ENCODE data around the gene ALG14. TPM values are rescaled to one million over a fixed set of nuclear protein-coding genes. Genes with fewer than 3 reads are reported as not detected.
"Not testable (repeated sequence)": the region's sequence is repeated elsewhere in the genome, so short reads cannot be mapped to it uniquely, and the experiment has no call there.

The ALG14 gene
- total RNA-seq, 1 donor from 2014 or later = 1.0 TPM

DNA sequence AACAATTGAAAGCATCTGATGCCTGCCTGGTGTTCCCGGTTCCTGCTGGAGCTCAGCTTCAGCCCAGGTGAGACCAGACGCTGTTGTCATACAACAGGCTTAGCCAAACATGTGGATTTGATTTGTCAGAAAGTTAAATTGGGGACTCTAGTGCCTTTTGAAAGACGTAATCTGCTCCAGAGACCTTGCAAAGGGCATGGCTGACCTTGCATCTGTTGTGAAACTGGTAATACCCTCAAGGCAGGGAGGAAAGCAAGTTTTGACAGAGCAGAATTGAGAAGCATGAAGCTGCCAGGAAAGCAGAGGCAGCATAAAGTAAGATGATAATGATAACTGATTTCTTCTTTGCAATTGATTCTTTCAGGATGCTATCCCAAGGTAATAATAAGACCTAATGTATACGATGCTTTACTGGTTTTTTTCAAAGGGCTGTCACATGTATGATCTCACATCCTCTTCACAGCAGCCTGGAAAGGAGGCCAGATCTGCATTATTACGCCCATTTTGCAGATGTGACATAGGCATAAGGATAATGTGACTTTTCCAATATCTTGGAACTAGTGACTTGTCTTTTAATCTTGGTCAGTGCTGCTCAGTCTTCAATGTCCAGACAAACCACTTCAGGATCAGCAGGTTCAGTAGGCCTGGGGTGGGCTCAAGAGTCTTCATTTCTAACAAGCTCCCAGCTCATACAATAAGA, 121.1 kb downstream of the ALG14 start:
- no peak for DNase-seq

DNA sequence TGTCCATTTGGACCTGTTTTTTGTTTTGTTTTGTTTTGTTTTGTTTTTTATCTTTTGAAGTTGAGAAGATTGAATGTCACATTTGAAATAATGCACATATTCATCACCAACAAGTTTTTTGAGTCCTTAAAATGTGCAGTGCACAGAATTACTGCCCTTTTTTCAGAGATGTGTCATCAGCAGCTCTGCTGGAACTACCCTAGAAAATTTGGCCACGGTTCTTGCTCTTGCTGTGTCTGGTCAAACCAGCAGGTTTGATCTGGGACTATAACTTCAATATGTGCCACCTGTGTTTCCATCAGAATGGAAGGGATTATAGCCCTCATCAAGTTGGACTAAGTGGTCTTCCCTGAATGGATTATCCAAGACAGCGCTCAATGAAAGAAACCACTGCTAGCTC, 121.7 kb downstream of the ALG14 start:
- no peak for DNase-seq

DNA sequence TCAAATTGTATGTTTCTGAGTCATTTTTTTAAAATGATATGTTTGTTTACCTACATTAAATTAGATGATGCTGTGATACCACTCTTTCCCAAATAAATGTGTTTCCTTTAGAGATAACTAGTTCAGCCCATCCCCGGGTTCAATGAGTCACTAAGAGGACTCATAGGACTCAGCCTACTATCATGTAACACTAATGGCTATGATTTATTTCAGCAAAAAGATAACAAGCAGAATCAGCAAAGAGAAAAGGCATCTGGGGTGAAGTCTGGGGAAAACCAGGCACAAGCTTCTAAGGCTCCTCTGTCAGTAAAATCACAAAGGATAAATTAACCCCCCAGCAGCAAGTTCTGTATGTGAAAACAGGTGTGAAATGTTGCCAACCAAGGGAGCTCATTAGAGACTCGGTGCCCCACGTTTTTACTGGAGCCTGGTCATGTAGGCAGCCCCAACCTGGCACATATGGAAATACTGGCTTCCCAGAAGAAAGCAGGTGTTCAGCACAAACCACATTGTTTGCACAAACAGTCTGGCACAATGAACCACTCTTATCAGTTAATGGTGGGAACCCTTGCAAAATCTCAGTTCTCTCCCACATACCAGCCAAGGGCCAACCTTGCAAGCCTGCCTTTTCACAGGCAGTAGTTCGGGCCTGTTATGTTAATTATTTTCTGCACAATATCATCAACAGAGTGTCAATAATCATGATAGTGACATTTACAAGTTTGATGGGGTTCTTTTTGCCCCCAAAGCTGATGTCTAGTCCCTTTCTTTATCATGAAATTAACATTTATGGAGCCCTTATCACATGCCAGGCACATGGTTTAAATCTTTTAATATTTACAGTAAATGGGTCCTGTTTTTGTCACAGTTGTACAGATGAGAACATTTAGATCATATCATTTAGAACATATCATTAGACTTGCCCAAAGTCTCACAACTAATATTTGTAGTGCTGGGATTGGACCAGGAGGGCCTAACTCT, 122.8 kb downstream of the ALG14 start:
- no peak for DNase-seq

DNA sequence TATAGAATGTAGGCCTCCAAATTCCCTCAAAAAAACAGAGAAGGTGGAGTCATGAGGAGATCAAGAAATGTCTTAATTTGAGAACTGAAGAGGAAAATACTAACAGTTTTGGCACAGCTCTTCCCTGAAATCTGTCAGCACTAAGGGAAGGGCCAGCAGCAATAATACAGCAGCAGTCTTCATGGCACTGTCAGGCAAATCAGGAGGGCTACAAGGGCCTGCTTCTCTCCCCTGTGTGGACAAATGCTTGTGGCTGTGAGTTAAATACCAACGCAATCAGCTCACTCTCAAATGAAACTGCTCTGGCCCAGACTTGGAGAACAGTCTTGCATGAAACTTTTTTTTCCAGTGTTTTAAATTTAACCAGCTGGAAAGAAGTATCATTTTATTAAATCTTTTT, 125.3 kb downstream of the ALG14 start:
- DNase-seq = no peak

DNA sequence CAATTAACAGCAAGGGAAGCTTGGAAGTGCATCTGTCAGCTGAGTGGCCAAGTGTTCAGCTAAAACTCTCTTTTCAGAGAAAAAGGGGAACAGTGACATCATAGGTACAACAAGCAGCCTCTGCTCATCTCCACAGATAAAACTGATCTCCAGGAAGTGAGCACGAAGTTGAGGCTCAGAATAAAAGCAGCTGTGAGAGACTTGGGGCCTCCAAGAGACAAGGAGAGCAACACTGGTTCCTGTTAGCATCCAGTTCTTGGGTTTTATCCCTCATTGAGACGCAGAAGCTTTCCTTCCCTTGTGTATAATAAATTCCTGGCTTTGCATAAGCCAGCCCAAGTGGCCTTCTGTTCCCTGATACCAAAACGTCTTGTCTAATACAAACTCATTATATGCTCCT, 125.9 kb downstream of the ALG14 start:
- DNase-seq = no peak

DNA sequence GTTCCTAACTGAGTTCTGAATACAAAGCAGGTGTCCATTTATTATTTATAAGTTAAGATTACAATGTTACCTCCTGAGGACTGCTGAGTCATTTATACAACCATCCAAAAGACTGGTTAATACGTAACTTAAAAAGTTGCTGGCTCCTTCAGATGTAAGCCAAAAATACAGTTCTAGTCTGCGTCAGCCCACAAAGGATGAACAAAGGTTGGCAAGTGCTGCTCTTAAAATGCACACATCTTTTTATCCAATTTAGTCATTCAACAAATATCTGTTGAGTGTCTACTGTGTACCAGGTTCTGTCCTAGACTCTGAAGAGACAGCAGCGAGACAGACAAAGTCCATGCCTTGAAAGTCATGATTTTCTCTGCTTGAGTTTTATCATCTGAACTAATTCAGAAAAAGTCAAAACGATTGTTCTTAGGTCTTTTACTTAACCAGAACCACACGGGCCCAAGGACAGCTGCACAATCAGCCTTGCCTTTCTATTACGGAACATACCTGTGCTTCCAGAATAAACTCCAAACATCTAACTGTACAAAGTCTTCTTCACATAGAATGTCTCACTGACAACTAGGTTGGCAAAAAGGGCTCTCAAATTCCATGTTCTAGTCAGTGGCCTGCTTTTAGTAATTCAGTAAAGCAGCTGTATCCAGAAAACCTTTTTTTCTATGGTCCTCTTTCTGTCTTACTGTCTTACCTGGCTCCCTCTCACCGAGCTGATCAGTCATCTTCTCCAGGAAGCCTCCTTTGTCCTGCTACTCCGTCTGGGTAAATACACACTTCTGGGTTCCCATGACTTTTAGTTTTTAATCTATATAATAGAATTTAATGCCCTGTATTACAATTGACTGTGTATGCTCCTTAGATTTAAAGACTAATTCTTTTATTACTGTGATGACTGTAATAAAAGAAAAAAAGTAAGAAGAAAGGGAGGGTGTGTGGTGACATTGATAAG, 130.3 kb downstream of the ALG14 start:
- no peak for DNase-seq

DNA sequence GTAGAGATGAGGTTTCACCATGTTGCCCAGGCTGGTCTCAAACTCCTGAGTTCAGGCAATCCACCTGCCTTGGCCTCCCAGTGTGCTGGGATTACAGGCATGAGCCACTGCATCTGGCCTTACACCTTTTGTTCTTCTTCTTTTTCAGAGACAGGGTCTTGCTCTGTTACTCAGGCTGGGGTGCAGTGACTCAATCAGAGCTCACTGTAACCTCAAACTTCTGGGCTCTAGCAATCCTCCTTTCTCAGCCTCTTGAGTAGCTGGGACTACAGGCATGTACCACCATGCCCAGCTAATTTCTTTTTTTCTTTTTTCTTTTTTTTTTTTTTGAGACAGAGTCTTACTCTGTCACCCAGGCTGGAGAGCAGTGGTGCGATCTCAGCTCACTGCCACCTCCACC, 131.3 kb downstream of the ALG14 start:
- not testable (repeated sequence) for DNase-seq

DNA sequence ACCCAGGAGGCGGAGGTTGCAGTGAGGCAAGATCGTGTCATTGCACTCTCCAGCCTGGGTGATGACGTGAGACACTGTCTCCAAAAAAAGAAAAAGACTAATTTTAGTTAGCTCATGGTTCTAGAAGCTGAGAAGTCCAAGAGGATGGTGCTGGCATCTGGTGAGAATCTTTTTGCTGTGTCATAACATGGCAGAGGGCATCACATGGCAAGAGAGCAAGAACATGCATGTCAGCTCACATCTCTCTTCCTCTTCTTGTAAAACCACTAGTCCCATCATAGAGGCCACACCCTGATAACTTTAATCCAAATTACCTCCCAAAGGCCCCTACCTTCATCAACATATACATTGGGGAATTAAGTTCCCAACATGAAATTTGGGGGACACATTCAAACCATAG, 132.0 kb downstream of the ALG14 start:
- no peak for DNase-seq

DNA sequence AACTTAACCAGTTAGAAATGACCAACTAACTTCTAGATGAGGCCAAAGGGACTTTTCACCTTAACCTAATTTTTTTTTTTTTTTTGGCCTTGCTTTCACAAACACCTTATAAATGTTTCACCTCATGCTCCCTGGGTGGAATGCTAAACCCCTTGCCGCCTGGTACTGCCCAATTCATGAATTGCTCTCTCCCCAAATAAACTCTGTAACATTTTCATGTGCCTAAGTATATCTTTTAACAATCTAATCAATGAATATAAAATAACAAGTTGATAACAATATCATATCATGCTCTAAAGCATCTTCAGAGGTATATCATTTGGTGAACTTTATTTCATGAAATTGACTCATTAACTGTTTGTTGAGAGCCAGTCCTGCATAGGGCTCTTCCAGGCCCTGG, 134.9 kb downstream of the ALG14 start:
- DNase-seq = no peak

DNA sequence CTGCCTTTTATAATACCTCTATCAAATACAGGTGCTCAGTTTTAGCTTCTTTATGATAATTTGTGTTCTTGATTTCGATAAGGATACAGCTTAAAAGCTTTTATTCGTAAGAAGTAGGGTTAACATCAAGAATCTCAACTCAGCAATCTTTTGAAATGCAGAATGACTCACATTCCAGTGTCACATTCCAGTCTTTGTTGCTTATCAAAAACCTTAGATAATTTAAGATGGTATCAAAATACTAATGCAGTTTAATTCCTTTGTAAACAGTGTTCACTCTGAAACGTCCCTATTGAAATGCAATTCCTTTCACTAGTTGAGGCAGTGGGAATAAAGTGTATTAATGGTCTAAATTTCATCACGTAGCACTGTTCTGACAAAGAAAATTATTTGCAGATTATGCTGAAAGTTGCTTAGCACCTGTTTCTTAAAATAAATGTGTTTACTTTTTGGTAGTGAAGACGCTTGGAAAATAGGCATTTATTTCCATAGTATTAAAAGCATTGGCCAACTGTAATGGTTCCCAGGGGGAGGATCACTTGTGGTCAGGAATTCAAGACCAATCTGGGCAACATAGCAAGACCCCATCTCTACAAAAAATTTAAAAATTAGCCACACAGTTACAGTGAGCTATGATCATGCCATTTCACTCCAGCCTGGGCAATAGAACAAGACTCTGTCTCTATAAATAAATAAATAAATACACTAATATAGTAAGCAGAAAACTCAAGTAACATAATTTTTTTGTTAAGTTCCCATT, 135.7 kb downstream of the ALG14 start:
- DNase-seq = peak; percentile 48

DNA sequence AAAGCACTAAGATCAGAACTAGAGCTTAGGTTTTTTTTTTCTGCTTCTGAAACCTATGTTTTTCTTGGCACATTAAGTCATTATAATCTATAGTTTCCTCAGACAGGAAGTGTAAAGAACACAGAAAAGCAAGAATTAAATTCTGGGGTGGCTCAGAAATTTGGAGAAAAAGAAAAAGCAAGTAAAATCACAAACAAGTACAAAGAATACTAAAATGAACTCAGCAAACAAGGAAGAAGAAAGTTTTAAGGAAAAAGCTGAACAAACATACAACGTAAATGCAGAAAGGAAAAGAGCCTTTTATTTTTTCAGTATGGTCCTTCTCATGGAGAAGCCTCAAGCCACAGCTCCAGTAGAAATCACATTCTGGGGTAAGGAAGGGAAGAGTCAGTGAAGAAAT, 137.3 kb downstream of the ALG14 start:
- peak; percentile 29 for DNase-seq

DNA sequence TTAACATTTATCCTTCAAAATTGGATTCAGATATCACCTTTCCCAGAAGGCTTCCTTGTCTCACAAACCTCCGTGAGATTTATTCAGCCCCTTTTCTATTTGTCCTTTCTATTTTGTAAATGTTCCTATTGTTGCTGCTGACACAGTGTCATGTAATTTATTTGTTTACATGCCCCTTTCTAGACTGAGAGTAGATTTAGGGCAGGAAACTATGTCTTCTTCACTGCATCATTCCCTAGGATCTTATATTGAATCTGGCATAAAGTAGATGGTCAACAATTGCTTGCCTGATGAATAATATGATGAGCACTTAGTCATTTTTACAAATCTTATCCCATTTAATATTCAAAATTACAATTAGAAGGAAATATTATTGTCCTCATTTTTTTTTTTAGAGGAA, 137.7 kb downstream of the ALG14 start:
- DNase-seq = no peak

DNA sequence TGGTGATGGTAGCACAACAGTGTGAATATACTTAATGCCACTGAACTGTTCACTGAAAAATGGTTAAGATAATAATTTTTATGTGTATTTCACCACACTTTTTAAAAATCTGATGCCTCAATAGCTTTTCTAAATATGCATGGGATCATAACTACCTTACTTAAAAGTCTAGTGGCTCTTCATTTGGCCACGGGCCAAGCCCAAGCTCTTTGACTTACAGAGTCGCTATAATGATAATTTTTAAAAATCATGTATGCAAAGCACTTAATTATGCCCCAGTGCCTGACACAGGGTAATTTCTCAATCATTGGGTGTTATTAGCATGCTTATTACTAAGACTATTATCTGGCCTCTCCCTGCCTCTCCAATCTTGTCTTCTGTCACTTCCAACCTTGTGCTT, 138.2 kb downstream of the ALG14 start:
- DNase-seq = no peak

DNA sequence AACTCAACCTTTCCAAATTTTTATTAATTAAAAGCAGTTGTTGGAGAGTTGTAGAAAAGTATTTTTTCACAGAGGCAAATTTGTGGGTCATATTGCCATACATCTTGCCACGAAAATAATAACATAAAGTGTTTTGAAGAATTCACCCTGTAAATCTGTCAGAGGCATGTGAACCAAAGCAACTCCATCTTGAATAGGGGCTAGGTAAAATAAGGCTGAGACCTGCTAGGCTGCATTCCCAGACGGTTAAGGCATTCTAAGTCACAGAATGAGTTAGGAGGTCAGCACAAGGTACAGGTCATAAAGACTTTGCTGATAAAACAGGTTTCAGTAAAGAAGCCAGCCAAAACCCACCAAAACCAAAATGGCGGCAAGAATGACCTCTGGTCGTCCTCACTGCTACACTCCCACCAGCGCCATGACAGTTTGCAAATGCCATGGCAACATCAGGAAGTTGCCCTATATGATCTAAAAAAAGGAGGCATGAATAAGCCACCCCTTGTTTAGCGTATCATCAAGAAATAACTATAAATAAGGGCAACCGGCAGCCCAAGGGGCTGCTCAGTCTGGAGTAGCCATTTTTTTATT, 141.4 kb downstream of the ALG14 start:
- no peak for DNase-seq

DNA sequence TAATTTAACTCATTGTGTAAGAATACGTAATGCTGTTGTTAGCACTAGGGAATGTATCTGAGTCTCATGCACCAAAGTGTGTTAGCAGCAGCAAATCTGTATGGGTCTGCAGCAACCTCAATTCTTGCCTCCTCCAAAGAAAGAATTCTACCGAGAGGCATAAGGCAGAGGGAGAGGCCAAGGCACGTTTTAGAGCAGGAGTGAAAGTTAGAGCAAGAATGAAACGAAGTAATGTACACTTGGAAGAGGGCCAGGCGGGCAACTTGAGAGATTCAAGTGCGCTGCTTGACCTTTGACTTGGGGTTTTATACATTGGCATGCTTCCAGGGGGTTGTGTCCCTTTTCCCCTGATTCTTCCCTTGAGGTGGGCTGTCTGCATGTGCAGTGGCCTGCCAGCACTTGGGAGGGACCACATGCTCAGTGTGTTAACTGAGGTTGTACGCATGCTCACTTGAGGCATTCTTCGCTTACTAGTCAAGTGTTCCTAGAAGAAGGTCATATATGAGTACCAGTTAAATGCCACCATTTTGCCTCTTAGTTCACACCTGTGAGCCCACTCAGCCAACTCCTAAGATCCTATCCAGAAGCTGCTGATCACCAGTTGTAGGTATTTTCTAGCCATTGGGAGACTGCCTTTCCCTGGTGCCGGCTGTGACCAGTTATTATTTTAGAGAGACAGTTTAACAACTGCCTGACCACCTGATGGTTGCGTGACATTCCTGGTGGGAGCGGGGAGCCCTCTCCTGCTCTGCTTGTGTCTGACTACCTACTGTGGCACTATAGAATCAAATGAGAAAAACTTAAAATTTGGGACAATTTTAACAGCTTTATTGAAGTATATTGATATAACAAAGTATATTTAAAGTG, 143.2 kb downstream of the ALG14 start:
- no peak for DNase-seq

DNA sequence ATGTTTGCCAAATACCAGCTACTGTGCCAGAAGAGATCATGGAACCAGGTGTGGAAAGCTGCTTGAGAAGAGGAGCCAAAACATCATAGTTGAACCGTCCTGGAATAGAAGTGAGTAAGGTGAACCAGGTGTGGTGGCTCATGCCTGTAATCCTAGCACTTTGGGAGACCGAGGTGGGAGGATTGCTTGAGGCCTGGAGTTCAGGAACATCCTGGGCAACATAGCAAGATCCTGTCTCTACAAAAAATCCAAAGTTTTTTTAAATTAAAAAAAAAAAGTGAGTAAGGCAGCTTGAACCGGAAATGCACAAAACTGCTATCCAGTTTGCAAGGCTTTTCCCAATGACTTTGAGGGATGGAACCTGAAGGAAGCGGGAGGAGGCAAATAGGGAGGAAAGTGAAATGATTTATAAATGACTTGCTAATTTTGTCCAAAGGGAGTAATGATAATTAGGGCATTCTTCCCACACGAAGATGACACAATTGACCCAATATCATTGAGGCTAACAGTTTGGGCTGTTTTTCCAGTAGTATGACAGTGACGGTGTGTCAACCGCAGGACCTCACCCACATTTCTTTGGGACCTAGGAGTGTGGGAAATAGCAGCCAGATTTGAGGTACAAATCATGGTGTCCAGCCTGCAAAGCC, 144.3 kb downstream of the ALG14 start:
- DNase-seq = no peak

DNA sequence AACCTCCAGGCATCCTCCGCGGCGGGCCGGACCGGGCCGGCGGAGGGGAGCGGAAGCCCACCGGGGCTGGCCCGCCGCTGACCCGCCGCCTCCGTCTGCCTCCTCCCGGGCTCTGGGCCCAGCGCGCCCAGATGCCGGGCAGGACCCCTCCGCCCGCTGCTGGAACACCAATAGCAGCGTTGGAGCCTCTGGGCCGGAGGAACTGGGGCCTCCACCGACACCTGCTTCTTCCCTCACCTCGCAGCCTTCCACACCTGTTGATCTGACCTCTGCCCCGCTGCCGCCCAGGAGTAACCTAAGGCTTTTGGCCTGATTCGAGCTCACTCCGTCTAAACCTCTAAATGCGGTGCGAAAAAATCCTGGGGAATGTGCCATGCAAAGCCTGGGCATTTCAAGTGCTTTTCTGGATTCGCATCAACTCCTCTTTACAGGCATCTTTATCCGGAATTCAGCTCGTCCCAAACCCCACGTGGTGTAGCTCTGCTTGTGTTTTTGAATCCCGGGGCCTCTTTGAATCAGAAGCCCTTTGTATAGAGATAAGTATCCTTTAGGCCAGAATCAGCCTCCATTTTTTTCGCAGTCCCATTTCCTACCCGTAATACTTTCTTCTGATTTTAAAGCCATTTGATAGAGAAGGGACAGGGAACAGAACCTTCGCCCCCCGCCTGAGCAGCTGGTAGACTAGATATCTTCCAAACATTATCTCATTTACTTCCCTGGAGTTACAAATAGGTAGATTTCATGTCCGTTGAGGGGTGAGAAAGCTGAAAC, 145.2 kb downstream of the ALG14 start:
- peak; percentile 48 for DNase-seq

DNA sequence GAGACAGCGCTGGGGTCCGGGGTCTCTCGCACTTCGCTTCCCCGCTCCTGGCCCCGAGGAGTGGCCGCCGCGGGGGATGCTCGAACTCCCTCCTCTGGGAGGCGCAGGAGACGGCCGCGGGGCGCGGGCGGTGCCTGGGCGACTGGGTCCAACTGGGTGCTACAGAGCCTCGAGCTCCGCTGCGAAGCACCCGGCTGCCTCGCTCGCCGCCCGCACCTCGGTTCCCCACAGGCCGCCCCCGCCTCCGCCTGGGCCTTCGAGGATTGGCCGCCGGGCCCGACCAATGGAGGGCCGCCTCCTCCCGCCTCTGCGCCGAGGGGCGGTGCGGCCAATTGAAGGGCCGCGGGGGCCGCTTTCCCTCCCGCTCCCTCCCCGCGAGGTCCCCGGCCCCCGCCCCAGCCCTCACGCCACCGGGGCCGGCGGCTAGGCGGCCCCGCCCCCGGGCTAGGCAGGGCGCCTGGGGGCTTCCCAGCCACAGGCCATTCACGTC, 145.8 kb downstream of the ALG14 start, which contains the start of gene CNN3:
TSS of gene CNN3 (minus strand) at position 196 of the 490 bp plus-strand sequence. CDS start 216 bp downstream, outside the sequence.
- peak; percentile 95 for DNase-seq

Data from dermis blood vessel endothelial cell (primary cell).